Astrocyte of the spinal cord (primary cell): ENCODE data around the gene TMEM243.
"Not testable (repeated sequence)": the region's sequence is repeated elsewhere in the genome, so short reads cannot be mapped to it uniquely, and the experiment has no call there.

Experiments
- DNase-seq: peaks from one replicate; pipeline ENCODE4 v3.0.0; 2011; ENCODE audit warnings: low read depth, low spot score
- H3K4me3 ChIP-seq: 2 replicates; pipeline ENCODE4 v1.5.1; 2011; ENCODE audit warnings: low read depth, mild to moderate bottlenecking, low read length, moderate library complexity
- in situ Hi-C: cut with HindIII; loops from 2 replicates; pipeline ENCODE4 v1.10.0; 2017; ENCODE audit warnings: low sequenced_read_pairs
- TF ChIP-seq, protein P1 (sequence below): IDR thresholded peaks from 2 replicates; pipeline ENCODE4 v1.5.1; 2012; ENCODE audit warnings: low read depth, mild to moderate bottlenecking, low read length, inconsistent platforms

The TMEM243 gene

DNA sequence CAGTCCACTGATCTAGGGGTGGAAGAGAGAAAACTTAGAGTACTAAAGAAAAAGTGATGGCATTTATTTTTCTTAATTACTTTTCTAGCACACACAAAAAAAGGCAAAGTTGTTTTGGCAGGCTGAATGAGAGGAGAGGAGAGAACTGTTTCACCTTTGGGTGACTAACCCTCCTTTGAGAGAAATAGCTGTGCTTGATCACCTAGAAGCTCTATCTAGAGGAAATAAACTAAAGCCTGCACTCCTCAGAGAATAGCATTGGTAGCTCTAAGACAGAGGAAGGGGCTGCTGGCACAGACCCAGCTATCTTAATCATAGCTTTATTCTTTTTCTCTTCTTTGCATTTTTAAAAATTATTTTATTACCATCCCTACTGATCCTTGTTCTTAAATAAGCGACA lies 6.3 kb downstream of the TMEM243 start:
- in situ Hi-C loops, result no loop called here
- TF ChIP-seq, protein P1, sequence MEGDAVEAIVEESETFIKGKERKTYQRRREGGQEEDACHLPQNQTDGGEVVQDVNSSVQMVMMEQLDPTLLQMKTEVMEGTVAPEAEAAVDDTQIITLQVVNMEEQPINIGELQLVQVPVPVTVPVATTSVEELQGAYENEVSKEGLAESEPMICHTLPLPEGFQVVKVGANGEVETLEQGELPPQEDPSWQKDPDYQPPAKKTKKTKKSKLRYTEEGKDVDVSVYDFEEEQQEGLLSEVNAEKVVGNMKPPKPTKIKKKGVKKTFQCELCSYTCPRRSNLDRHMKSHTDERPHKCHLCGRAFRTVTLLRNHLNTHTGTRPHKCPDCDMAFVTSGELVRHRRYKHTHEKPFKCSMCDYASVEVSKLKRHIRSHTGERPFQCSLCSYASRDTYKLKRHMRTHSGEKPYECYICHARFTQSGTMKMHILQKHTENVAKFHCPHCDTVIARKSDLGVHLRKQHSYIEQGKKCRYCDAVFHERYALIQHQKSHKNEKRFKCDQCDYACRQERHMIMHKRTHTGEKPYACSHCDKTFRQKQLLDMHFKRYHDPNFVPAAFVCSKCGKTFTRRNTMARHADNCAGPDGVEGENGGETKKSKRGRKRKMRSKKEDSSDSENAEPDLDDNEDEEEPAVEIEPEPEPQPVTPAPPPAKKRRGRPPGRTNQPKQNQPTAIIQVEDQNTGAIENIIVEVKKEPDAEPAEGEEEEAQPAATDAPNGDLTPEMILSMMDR, result no peak
- no peak for DNase-seq
- H3K4me3 ChIP-seq, result no peak overlapping the region

DNA sequence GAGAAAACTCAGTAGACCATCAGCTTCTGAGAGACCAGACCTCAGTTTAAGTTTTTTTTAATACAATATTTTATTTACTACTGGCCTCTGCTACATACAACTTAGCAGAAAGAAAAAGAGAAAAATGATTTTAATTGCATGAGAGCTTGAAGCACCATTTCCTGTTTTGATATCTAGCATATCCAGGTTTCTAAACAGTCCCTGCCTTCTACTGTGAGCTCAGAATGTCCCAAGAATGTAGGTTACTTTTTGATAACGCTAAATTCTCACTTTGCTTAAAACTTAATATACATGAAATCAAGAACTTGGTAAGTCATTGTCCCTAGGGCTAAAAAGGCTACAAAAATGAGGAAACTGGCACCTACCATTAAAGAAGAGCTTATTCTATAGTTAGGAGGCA lies 7.0 kb downstream of the TMEM243 start:
- in situ Hi-C loops, result no loop called here
- H3K4me3 ChIP-seq, result no peak overlapping the region
- no peak for DNase-seq
- TF ChIP-seq, protein P1, result no peak

DNA sequence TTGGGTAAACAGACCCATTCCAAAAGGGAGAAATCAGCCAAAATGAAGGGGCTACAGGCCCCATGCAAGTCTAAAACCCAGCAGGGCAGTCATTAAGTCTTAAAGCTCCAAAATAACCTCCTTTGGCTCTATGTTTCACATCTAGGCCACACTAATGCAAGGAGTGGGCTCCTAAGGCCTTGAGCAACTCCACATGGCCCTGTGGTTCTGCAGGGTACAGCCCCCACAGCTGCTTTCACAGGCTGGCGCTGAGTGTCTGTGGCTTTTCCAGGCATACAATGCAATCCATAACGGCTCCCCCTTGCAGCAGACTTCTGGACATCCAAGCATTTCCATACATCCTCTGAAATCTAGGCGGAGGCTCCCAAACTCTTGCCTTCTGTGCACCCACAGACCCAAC lies 9.0 kb downstream of the TMEM243 start:
- H3K4me3 ChIP-seq, result no peak overlapping the region
- in situ Hi-C loops, result no loop called here
- TF ChIP-seq, protein P1, result no peak
- DNase-seq, result no peak

DNA sequence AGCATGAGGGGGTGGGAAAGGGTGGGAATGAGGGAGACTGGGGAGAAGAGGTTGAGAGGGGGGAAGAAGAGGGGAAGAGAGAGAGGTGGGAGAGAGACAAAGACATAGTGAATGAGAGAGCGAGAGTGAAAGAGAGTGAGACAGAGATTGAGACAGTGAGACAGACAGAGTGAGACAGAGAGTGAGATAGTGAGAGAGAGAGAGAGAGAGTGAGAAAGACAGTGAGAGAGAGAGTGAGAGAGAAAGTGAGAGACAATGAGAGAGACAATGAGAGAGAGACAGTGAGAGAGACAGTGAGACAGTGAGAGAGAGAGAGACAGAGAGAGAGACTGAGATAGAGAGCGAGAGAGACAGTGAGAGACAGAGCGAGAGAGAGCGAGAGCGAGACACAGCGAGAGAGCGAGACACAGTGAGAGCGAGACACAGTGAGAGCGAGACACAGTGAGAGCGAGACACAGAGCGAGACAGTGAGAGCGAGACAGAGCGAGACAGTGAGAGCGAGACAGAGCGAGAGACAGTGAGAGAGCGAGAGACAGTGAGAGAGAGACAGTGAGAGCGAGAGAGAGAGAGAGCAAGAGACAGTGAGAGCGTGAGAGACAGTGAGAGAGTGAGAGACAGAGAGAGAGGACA lies 10.1 kb downstream of the TMEM243 start:
- TF ChIP-seq, protein P1, result no peak
- in situ Hi-C loops, result no loop called here
- no peak for DNase-seq
- H3K4me3 ChIP-seq, result no peak overlapping the region

DNA sequence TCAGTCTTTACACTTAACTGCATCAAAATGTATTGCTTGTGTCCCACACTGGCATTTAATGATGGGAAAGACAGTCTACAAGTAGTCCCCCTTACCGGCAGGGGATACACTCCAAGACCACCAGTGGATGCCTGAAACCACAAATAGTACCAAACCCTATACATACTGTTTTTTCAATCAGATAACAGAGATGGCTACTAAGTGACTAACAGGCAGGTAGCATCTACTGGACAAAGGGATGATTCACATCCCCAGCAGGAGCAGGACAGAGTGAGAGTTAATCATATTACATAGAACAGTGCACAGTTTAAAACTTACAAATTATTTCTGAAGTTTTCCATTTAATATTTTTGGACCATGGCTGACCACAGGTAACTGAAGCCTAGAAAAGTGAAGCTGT lies 13.2 kb downstream of the TMEM243 start:
- no peak overlapping the region for H3K4me3 ChIP-seq
- peak; percentile 28 for DNase-seq
- TF ChIP-seq, protein P1, result no peak
- in situ Hi-C loops, result no loop called here

DNA sequence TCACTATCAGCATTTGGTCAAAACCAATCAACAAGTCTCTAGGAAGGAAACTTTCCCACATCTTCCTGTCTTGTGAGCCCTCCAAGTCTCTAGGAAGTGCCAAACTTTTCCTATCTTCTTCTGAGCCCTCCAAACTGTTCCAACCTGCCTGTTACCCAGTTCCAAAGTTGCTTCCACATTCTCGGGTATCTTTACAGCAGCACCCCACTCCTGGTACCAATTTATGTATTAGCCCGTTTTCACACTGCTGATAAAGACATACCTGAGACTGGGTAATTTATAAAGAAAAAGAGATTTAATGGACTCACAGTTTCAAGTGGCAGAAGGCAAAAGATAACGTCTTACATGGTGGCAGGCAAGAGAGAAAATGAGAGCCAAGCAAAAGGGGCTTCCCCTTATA lies 13.8 kb downstream of the TMEM243 start:
- DNase-seq, in situ Hi-C loops, H3K4me3 ChIP-seq: not testable (repeated sequence)

DNA sequence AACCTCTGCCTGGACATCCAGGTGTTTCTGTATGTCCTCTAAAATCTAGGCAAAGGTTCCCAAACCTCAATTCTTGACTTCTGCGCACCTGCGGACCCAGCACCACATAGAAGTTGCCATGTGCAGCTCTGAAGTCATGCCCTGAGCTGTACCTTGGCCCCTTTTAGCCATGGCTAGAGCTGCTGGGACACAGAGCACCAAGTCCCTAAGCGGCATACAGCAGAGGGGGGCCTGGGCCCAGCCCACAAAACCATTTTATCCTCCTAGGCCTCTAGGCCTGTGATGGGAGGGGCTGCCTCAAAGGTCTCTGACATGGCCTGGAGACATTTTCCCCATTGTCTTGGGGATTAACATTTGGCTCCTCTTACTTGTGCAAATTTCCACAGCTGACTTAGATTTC lies 14.6 kb downstream of the TMEM243 start:
- in situ Hi-C loops, result no loop called here
- no peak for DNase-seq
- H3K4me3 ChIP-seq, result no peak overlapping the region
- TF ChIP-seq, protein P1, result no peak

DNA sequence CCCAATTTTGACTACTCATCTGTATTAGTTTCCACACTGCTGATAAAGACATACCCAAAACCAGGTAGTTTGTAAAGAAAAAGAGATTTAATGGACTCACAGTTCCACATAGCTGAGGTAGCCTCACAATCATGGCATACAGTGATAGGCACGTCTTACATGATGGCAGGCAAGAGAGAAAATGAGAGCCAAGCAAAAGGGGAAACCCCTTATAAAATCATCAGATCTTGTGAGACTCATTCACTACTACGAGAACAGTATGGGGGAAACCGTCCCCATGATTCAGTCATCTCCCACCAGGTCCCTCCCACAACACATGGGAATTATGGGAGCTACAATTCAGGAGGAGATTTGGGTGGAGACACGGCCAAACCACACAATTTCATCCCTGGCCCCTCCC lies 15.6 kb downstream of the TMEM243 start:
- H3K4me3 ChIP-seq, in situ Hi-C loops, DNase-seq: not testable (repeated sequence)
